ENCODE data around the gene COPS3. TPM values are rescaled to one million over a fixed set of nuclear protein-coding genes. Genes with fewer than 3 reads are reported as not detected.
A peak's percentile ranks its signal among the peaks of the same experiment; 100 is the strongest.
"Not testable (repeated sequence)": the region's sequence is repeated elsewhere in the genome, so short reads cannot be mapped to it uniquely, and the experiment has no call there.

The COPS3 gene
- polyA plus RNA-seq, 1 donor from 2014 or later: 213 TPM

- H2AFZ ChIP-seq (ENCODE audit: low read depth, low read length): no peak overlapping the region
- H3K9ac ChIP-seq (ENCODE audit: low read length): no peak overlapping the region
- H3K4me3 ChIP-seq (ENCODE audit: low read length): peak overlapping the region; percentile 77
- H3K79me2 ChIP-seq (replicated peaks; ENCODE audit: insufficient read depth, low read length): peaks cover 34% of the 10 kb centered on the region
- no peaks in the 10 kb centered on the region for H3K27me3 ChIP-seq (ENCODE audit: insufficient read depth, low read depth, low read length)
- H3K9me2 ChIP-seq (ENCODE audit: insufficient read depth, low read length): no peaks in the 10 kb centered on the region
- H3K27ac ChIP-seq (ENCODE audit: low read length): no peak overlapping the region
- H4K20me1 ChIP-seq (ENCODE audit: insufficient read depth): no peaks in the 10 kb centered on the region
- peaks cover 5% of the 10 kb centered on the region for H3F3A ChIP-seq (ENCODE audit: insufficient read depth, low read length, poor library complexity, severe bottlenecking)
- no peak for TF ChIP-seq POLR2AphosphoS5 (IDR thresholded peaks at IDR 0.05)
- no peak for TF ChIP-seq CTCF (IDR thresholded peaks at IDR 0.05; ENCODE audit: poor library complexity, severe bottlenecking)
- TF ChIP-seq MXI1 (conservative IDR thresholded peaks at IDR 0.05; ENCODE audit: poor library complexity, severe bottlenecking): no peak
- no peak for TF ChIP-seq SMC3 (conservative IDR thresholded peaks at IDR 0.05; ENCODE audit: poor library complexity)
- no peak for TF ChIP-seq EP300 (conservative IDR thresholded peaks at IDR 0.05; ENCODE audit: poor library complexity, severe bottlenecking)
- no peak for TF ChIP-seq RAD21 (conservative IDR thresholded peaks at IDR 0.05)
- TF ChIP-seq REST (IDR thresholded peaks at IDR 0.05; ENCODE audit: borderline replicate concordance): no peak
- TF ChIP-seq TAF1 (IDR thresholded peaks at IDR 0.05; ENCODE audit: low read depth): no peak
- H3K4me2 ChIP-seq (ENCODE audit: low read length): peak overlapping the region; percentile 38
- no peaks in the 10 kb centered on the region for H3K36me3 ChIP-seq (ENCODE audit: insufficient read depth, low read length)
- no peaks in the 10 kb centered on the region for H3K9me3 ChIP-seq (ENCODE audit: low read length)
Measured at GRCh38 chr17:17279316-17279715, 1.7 kb downstream of the COPS3 start.

- H3K27me3 ChIP-seq (ENCODE audit: insufficient read depth, low read depth, low read length); H3F3A ChIP-seq (ENCODE audit: insufficient read depth, low read length, poor library complexity, severe bottlenecking); H3K9ac ChIP-seq (ENCODE audit: low read length); H3K9me3 ChIP-seq (ENCODE audit: low read length); H3K4me2 ChIP-seq (ENCODE audit: low read length); H3K36me3 ChIP-seq (ENCODE audit: insufficient read depth, low read length); H3K27ac ChIP-seq (ENCODE audit: low read length); H3K4me3 ChIP-seq (ENCODE audit: low read length); H4K20me1 ChIP-seq (ENCODE audit: insufficient read depth); H3K9me2 ChIP-seq (ENCODE audit: insufficient read depth, low read length); H2AFZ ChIP-seq (ENCODE audit: low read depth, low read length): not testable (repeated sequence)
- peaks cover 34% of the 10 kb centered on the region for H3K79me2 ChIP-seq (replicated peaks; ENCODE audit: insufficient read depth, low read length)
Measured at GRCh38 chr17:17277431-17277830, 3.6 kb downstream of the COPS3 start.

- Histone ChIP-seq H3K27ac (ENCODE audit: low read length) (no peak overlapping the region), H3K4me3 (ENCODE audit: low read length) (no peak overlapping the region), H3K9me3 (ENCODE audit: low read length) (no peaks in the 10 kb centered on the region), H3K79me2 (replicated peaks; ENCODE audit: insufficient read depth, low read length) (peaks cover 34% of the 10 kb centered on the region), H3K9me2 (ENCODE audit: insufficient read depth, low read length) (no peaks in the 10 kb centered on the region), H3K4me2 (ENCODE audit: low read length) (no peak overlapping the region), H3F3A (ENCODE audit: insufficient read depth, low read length, poor library complexity, severe bottlenecking) (no peaks in the 10 kb centered on the region), H3K36me3 (ENCODE audit: insufficient read depth, low read length) (no peaks in the 10 kb centered on the region), H3K27me3 (ENCODE audit: insufficient read depth, low read depth, low read length) (no peaks in the 10 kb centered on the region), H2AFZ (ENCODE audit: low read depth, low read length) (no peak overlapping the region), H4K20me1 (ENCODE audit: insufficient read depth) (no peaks in the 10 kb centered on the region), H3K9ac (ENCODE audit: low read length) (no peak overlapping the region)
- TF ChIP-seq TAF1 (IDR thresholded peaks at IDR 0.05; ENCODE audit: low read depth) (no peak), EP300 (conservative IDR thresholded peaks at IDR 0.05; ENCODE audit: poor library complexity, severe bottlenecking) (no peak), RAD21 (conservative IDR thresholded peaks at IDR 0.05) (no peak), REST (IDR thresholded peaks at IDR 0.05; ENCODE audit: borderline replicate concordance) (no peak), EZH2 (IDR thresholded peaks at IDR 0.05; ENCODE audit: borderline replicate concordance, insufficient read depth, low read length, poor library complexity, severe bottlenecking) (no peak), POLR2AphosphoS5 (IDR thresholded peaks at IDR 0.05) (no peak), MXI1 (conservative IDR thresholded peaks at IDR 0.05; ENCODE audit: poor library complexity, severe bottlenecking) (no peak), CTCF (IDR thresholded peaks at IDR 0.05; ENCODE audit: poor library complexity, severe bottlenecking) (no peak), SMC3 (conservative IDR thresholded peaks at IDR 0.05; ENCODE audit: poor library complexity) (no peak)
Measured at GRCh38 chr17:17275971-17276370, 5.1 kb downstream of the COPS3 start.
